IPS DF 6.9 (cell line): ENCODE data around the gene BEGAIN.

Experiments used
- DNase-seq: peaks from one replicate; pipeline ENCODE4 v3.0.0-alpha.2; 2013; ENCODE audit warnings: low read depth, low spot score
- H3K27ac ChIP-seq: one replicate; pipeline ENCODE4 v1.5.1; 2013; ENCODE audit warnings: low read length, control low read depth
- H3K27me3 ChIP-seq: 2 replicates; pipeline ENCODE4 v1.6.1; 2013; ENCODE audit warnings: mild to moderate bottlenecking, low read length; ENCODE audit not compliant: control insufficient read depth, insufficient read depth
- H3K36me3 ChIP-seq: 2 replicates; pipeline ENCODE4 v1.6.1; 2013; ENCODE audit warnings: low read length; ENCODE audit not compliant: control insufficient read depth, insufficient read depth
- H3K4me1 ChIP-seq: 2 replicates; pipeline ENCODE4 v1.6.1; 2013; ENCODE audit warnings: low read length; ENCODE audit not compliant: control insufficient read depth, insufficient read depth
- H3K4me3 ChIP-seq: 2 replicates; pipeline ENCODE4 v1.5.1; 2013; ENCODE audit warnings: mild to moderate bottlenecking, low read length
- H3K9me3 ChIP-seq: 2 replicates; pipeline ENCODE4 v1.6.1; 2013; ENCODE audit warnings: low read length, inconsistent platforms; ENCODE audit not compliant: control insufficient read depth, insufficient read depth
- WGBS: extraction: QIAGEN DNeasy Blood & Tissue Kit; methylation state at CpG from one replicate; pipeline ENCODE4 v1.1.7; 2013; ENCODE audit warnings: mixed read lengths, missing lambda C conversion rate; ENCODE audit not compliant: insufficient read length, insufficient coverage; 5-methylcytosine and 5-hydroxymethylcytosine counted together

BEGAIN gene

DNA sequence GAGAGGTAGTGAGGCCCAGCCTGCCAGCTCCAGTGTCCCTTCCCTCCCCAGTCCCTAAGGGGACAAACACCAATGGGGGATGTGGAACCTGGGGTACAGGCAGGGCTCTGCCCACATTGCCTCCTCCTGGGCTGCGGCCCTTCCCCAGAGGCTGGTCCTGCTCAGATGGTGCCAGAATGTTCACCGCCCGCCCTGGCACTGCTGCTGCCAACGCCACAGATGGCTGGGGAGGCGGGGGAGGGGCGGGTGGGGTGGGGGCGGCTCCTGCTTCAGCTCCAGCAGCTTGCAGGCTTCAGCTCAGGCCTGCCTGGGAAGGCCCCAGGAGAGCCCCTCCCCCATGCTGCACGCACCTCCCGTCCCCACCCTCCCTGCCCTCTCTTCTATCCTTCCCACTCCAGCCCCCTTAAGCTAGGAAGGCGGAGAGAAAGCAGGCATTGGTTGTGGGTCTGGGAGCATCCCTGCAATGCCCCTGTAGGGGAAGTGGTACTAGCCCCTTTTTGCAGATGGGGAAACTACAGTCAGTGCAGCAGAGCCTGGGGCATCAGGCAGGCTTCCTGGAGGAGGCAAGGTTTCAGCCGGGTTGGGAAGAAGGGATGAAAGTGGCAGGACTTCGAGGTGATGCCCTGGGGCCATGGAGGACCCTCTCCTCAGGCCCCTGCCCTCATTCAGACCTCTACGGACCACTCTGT lies 2.0 kb upstream of the BEGAIN start:
- Histone ChIP-seq H3K27ac (no peak overlapping the region), H3K9me3 (no peaks in the 10 kb centered on the region), H3K36me3 (no peaks in the 10 kb centered on the region), H3K4me1 (no peaks in the 10 kb centered on the region; the same call in 1 of the 2 replicates), H3K4me3 (no peak overlapping the region), H3K27me3 (peaks cover 11% of the 10 kb centered on the region)
- no peak for DNase-seq
- no CpG with 5 or more reads among the region's 13 CpGs for WGBS

DNA sequence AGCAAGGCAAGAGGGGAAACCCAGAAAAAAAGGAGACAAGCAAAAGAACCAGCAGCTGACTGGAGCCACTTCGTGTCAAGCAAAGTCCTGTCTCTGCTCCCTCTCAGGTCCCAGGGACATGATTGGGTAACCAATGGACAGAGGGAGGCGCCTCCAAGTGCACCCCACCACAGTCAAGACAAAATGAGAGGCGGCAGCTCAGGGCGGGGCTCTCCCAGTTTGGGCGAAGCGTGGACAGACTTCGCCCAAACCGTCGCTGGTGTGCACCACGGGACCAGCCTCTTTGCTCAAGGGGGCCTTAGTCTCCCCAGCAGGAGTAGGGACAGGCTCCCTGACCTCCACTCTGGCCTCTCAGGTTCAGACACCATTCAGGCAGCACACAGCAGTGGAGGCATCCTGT lies 1.5 kb upstream of the BEGAIN start:
- no CpG with 5 or more reads among the region's 10 CpGs for WGBS
- H3K4me1 ChIP-seq, result no peaks in the 10 kb centered on the region; the same call in 1 of the 2 replicates
- H3K27me3 ChIP-seq, result peaks cover 11% of the 10 kb centered on the region
- H3K27ac ChIP-seq, result no peak overlapping the region
- H3K4me3 ChIP-seq, result no peak overlapping the region
- no peaks in the 10 kb centered on the region for H3K9me3 ChIP-seq
- DNase-seq, result no peak
- H3K36me3 ChIP-seq, result no peaks in the 10 kb centered on the region

DNA sequence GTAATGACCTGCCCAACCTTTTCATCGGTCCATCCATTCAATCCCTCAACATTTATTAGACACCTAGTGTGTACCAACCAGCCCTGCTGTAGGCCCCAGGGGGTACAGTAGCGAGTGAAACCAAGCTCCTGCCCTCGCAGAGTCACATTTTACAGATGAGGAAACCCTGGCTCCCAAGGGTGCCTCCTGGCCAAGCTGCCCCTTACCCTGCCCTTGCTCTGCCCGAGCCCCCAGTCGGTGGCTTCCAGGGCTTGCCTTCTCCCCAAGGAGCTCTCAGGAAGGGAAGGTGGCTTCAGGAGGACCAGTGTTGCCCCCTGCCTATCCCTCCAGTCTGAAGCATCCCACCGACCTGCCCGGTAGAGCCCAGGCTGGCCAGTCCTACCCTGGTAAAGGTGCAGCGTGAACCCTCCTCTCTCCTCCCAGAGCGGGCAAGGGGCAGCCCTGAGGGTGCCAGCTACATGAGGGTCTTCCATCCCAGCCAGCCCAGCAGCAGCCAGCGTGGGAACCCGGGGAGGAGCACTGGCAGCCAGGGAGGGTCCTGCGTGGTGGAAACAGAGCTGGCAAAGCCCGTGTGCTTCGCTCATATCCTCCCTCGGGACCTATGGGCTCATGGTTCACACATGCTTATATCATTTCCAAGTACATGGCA lies 670 bp upstream of the BEGAIN start:
- Histone ChIP-seq H3K27me3 (peaks cover 11% of the 10 kb centered on the region), H3K27ac (no peak overlapping the region), H3K4me3 (no peak overlapping the region), H3K4me1 (no peaks in the 10 kb centered on the region; the same call in 1 of the 2 replicates), H3K36me3 (no peaks in the 10 kb centered on the region), H3K9me3 (no peaks in the 10 kb centered on the region)
- no peak for DNase-seq
- no CpG with 5 or more reads among the region's 15 CpGs for WGBS

DNA sequence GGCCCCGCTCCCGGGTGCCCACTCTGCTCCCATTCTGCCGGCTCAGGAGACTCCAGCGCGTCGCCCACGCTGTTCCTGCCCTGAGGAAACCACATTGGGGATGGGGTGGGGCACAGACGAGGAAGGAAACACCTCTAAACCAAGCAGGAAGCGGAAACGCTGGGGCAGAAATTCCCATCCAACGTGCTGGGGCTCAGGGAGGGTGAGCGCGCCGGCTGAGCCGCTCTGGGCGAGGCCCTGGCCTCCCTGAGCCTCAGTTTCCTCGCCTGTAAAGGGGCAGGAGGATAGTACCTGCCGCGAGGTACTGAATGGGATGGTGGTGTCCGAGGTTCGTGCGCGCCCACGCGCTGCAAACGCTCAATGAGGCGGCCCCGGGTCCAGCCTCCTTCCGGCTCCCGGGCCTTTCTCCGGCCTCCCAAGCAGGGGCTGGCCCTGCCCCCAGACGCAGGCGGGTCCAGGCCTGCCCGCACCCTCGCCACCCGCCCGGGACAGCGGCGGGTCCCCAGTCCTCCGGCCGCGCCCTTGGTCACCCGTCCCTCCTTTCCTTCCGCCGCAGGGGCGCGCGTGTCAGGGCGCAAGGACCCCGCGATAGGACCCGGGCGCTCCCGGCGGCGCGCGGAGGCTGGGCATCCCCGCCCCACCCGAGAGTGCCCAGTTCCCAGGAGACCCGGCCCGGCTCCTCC lies 673 bp downstream of the BEGAIN start:
- Histone ChIP-seq H3K27me3 (peaks cover 11% of the 10 kb centered on the region), H3K27ac (no peak overlapping the region), H3K4me1 (no peaks in the 10 kb centered on the region; the same call in 1 of the 2 replicates), H3K36me3 (no peaks in the 10 kb centered on the region), H3K9me3 (no peaks in the 10 kb centered on the region), H3K4me3 (peak overlapping the region; percentile 54; the same call in 1 of the 2 replicates)
- WGBS, result no CpG with 5 or more reads among the region's 62 CpGs
- DNase-seq, result no peak

DNA sequence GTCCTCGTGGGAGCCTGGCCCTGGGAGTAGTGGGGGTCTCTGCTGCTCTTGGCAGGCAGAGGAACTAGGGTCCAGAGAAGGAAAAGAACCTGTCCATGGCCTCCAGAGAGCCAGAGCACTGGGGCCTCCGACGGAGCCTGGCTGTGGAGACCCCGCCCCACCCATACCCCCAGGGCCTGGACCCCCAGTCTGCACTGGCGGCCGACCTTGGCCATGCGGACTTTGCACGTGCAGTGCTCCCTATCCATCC lies 1.1 kb downstream of the BEGAIN start:
- no CpG with 5 or more reads among the region's 8 CpGs for WGBS
- H3K27me3 ChIP-seq, result peaks cover 11% of the 10 kb centered on the region
- H3K9me3 ChIP-seq, result no peaks in the 10 kb centered on the region
- DNase-seq, result no peak
- H3K4me3 ChIP-seq, result no peak overlapping the region
- no peak overlapping the region for H3K27ac ChIP-seq
- no peaks in the 10 kb centered on the region; the same call in 1 of the 2 replicates for H3K4me1 ChIP-seq
- no peaks in the 10 kb centered on the region for H3K36me3 ChIP-seq

DNA sequence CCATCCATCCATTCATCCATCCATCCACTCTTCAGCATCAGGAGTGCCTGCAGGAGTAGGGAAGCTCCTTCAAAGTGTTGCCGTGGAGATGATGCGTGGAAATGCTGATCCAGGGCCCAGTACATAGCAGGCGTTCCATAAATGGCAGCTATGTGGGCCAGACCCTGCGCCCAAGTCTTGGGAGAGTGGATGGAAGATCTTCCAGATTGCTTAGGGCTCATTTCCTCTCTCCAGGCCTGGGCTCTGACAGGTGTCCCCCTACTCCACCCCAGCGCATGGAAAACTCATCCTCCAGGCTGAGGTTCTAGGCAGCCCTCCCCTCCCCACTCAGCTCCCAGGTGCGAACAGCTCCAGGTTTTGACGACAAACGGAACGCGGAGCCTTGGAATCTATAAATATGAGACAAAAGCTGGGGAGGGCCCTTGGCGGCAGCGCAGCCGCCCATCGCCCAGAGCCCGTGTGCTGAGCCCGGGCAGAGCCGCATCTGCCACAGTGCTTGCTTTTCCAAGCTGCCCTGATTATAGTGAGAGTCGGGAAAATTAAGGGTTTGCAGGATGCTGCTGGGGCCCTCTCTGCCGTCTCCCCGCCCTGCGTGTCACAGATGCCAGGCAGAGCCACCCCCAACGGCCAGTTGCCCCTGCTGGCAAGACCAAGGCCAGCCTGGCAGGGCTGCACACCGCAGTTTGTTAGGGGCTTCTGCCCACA lies 1.6 kb downstream of the BEGAIN start:
- no peaks in the 10 kb centered on the region for H3K9me3 ChIP-seq
- no CpG with 5 or more reads among the region's 23 CpGs for WGBS
- no peak overlapping the region for H3K4me3 ChIP-seq
- DNase-seq, result no peak
- H3K4me1 ChIP-seq, result no peaks in the 10 kb centered on the region; the same call in 1 of the 2 replicates
- peaks cover 11% of the 10 kb centered on the region for H3K27me3 ChIP-seq
- no peaks in the 10 kb centered on the region for H3K36me3 ChIP-seq
- H3K27ac ChIP-seq, result no peak overlapping the region

DNA sequence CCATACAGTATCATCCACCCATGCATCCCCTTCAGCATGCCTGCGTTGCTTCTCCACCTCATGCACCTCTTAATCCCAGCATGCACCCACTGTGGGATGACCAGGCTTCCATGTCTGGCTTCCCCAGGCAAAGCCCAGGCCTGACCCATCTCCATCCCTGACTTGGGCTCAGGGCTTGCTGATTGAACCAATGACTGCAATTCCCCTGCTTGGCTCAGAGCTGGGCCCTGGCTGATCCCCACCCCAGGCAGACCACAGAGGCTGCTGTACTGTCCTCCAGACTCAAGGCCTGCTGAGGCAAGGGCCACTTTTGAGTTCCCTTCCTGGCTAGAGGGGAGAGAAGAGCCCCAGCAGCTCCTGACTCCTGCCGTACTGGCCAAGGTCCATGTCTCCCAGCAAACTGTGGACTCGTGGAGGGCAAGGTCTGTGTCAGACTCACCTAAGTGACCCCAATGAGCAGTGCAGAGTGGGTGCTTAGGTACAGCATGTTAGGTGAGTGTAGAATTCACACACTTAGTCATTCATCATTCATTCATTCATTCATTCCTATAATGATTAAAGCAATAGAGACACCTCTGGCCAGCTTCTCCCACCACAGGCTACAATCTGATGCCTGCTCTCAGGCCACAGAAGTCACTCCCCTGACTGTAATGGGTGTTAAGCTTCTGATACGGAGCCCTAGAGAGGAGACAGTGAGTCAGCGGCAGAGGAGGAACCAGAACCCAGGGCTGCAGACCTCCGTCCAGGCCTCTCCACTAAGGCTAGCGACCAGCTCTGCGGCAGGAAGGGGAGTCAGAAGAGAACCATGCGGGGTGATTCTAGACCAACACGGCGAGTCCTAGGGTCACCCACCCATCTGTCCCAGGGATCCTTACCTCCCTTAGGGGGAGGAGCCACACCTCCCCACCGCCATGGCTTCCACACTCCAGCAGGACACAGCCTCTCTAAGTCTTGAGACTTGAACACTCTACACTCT lies 2.9 kb downstream of the BEGAIN start:
- Histone ChIP-seq H3K27me3 (peaks cover 11% of the 10 kb centered on the region), H3K9me3 (no peaks in the 10 kb centered on the region), H3K4me1 (no peaks in the 10 kb centered on the region; the same call in 1 of the 2 replicates), H3K36me3 (no peaks in the 10 kb centered on the region), H3K4me3 (no peak overlapping the region), H3K27ac (no peak overlapping the region)
- no CpG with 5 or more reads among the region's 12 CpGs for WGBS
- DNase-seq, result no peak

DNA sequence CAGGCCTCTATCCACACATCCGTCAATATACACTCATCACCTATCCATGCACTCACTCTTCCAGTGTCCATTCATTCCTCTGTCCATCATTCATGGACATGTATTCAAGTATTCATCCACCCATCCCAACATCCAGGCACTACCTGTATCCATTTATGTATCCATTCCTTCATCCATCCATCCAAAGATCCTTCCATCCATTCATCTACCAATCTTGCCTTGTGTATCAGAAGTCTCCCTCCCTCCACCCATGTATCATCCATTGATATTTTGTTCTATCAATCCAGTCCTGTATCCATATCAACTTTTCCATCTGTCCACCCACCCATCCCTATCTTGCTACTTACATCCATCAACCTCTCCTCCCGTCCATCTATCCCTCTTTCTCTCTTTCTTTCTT lies 4.0 kb downstream of the BEGAIN start:
- no peaks in the 10 kb centered on the region for H3K36me3 ChIP-seq
- 100% methylated on average over 1 of the region's 2 CpGs for WGBS
- peaks cover 9% of the 10 kb centered on the region for H3K27me3 ChIP-seq
- no peaks in the 10 kb centered on the region for H3K9me3 ChIP-seq
- no peak overlapping the region for H3K27ac ChIP-seq
- H3K4me3 ChIP-seq, result no peak overlapping the region
- H3K4me1 ChIP-seq, result no peaks in the 10 kb centered on the region; the same call in 1 of the 2 replicates
- no peak for DNase-seq

DNA sequence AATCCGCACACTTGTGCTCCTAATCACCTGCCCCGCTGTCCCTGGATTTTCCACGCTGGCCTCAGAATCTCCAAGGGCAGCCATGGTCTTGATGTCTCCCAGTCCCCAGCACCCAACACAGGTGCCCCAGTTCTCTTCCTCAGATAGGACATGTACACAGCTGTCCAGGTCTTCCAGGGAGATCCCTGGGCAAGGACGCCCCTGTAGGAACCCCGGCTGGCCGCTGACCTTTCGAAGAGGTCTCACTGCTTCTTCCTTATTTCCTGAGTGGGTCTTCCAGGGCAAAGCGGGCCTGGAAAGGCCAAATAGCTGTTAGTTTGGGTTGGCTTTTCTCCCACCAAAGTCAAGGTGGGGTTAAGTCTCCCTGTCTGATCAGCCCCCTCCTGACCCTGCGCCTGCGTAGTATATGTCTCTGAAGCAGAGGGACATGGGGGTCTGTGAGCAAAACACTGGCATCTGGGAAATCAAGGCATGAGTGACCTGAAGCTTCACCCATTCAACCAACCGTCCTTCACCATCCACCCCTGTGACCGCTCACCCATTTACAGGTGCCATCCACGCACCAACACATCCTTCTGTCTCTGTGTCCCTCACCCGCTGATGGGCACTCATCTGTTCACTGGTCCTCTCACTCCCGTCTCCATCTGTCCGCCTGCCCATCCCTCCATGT lies 4.6 kb downstream of the BEGAIN start:
- Histone ChIP-seq H3K36me3 (no peaks in the 10 kb centered on the region), H3K4me3 (no peak overlapping the region), H3K27ac (no peak overlapping the region), H3K27me3 (peaks cover 4% of the 10 kb centered on the region), H3K9me3 (no peaks in the 10 kb centered on the region), H3K4me1 (no peaks in the 10 kb centered on the region; the same call in 1 of the 2 replicates)
- whole genome bisulfite sequencing, result no CpG with 5 or more reads among the region's 16 CpGs
- DNase-seq, result no peak
